SK-N-SH (cell line): ENCODE data around the gene REX1BD. TPM values are rescaled to one million over a fixed set of nuclear protein-coding genes. Genes with fewer than 3 reads are reported as not detected.
A peak's percentile ranks its signal among the peaks of the same experiment; 100 is the strongest.

Source experiments
- CTCF ChIA-PET: fragments of 300-600, 350-600 bp; formaldehyde crosslinking; extraction: SDS; loops from one replicate; lab custom pipeline; 2021; lab: Yijun Ruan, JAX
- POLR2A ChIA-PET: fragments of 350-600 bp; sonication (Branson Sonifier 250); formaldehyde crosslinking; extraction: SDS; loops from one replicate; lab custom pipeline; 2020; ENCODE audit warnings: antibody characterized with exemption, inconsistent platforms; lab: Yijun Ruan, JAX
- DNase-seq: peaks from one replicate; pipeline ENCODE4 v3.0.0; 2012
- H2AFZ ChIP-seq: fragments of 200-600 bp; sonication (generic); 2 replicates; pipeline ENCODE4 v1.8.1; 2016; ENCODE audit warnings: antibody characterized with exemption, mild to moderate bottlenecking, low read depth
- H3F3A ChIP-seq: fragments of 200-600 bp; sonication (generic); replicated peaks from 2 replicates; pipeline ENCODE3; 2016; ENCODE audit warnings: antibody characterized with exemption, mild to moderate bottlenecking; ENCODE audit not compliant: insufficient read depth
- H3K27ac ChIP-seq, 2 experiments: fragments of 200-500 bp in 1 of 2; fragments of 200-600 bp in 1 of 2; sonication (Bioruptor generic) in 1 of 2; sonication (generic), shearing (Covaris generic) in 1 of 2; 2 replicates each; pipeline versions ENCODE4 v1.5.1 to v1.6.1; 2014 to 2016; ENCODE audit warnings: low read depth in 2 of 2, inconsistent platforms in 1 of 2, low read length in 1 of 2, mild to moderate bottlenecking in 1 of 2, mixed read lengths in 1 of 2
- H3K27me3 ChIP-seq: fragments of 200-600 bp; sonication (generic), shearing (Covaris generic); 2 replicates; pipeline ENCODE4 v1.6.1; 2016; ENCODE audit warnings: mixed run types; ENCODE audit not compliant: insufficient read depth
- H3K36me3 ChIP-seq, 2 experiments: fragments of 200-500 bp in 1 of 2; fragments of 200-600 bp in 1 of 2; sonication (Bioruptor generic) in 1 of 2; sonication (generic) in 1 of 2; replicated peaks in 1 of 2; 2 replicates each; pipeline versions ENCODE3 to v1.5.1; 2014 to 2016; ENCODE audit warnings: low read length in 1 of 2, mild to moderate bottlenecking in 1 of 2; ENCODE audit not compliant: insufficient read depth in 2 of 2, control insufficient read depth in 1 of 2
- H3K4me1 ChIP-seq, 2 experiments: fragments of 200-500 bp in 1 of 2; fragments of 200-600 bp in 1 of 2; sonication (Bioruptor generic) in 1 of 2; sonication (generic), shearing (Covaris generic) in 1 of 2; 2 replicates each; pipeline versions ENCODE4 v1.5.1 to v1.6.1; 2014 to 2016; ENCODE audit warnings: low read depth in 1 of 2, low read length in 1 of 2, mixed run types in 1 of 2; ENCODE audit not compliant: insufficient read depth in 2 of 2, control insufficient read depth in 1 of 2
- H3K4me2 ChIP-seq: fragments of 200-600 bp; sonication (generic), shearing (Covaris generic); 2 replicates; pipeline ENCODE4 v1.6.1; 2017; ENCODE audit warnings: mixed run types
- H3K4me3 ChIP-seq, 2 experiments: fragments of 200-500 bp in 1 of 2; fragments of 200-600 bp in 1 of 2; sonication (Bioruptor generic) in 1 of 2; sonication (generic), shearing (Covaris generic) in 1 of 2; 2 replicates each; pipeline versions ENCODE4 v1.5.1 to v1.8.1; 2014 to 2016; ENCODE audit warnings: low read depth in 2 of 2, inconsistent platforms in 1 of 2, low read length in 1 of 2, mild to moderate bottlenecking in 1 of 2, mixed read lengths in 1 of 2, moderate library complexity in 1 of 2
- H3K79me2 ChIP-seq: fragments of 200-600 bp; sonication (generic); 2 replicates; pipeline ENCODE4 v1.8.1; 2017; ENCODE audit warnings: mild to moderate bottlenecking; ENCODE audit not compliant: insufficient read depth
- H3K9ac ChIP-seq: fragments of 200-600 bp; sonication (generic); 2 replicates; pipeline ENCODE4 v1.6.1; 2017; ENCODE audit warnings: mixed run types
- H3K9me2 ChIP-seq: fragments of 200-600 bp; sonication (generic); 2 replicates; pipeline ENCODE4 v1.6.1; 2017; ENCODE audit warnings: mixed run types
- H3K9me3 ChIP-seq: fragments of 200-600 bp; sonication (generic); 2 replicates; pipeline ENCODE4 v1.6.1; 2017; ENCODE audit warnings: mixed run types, mild to moderate bottlenecking, moderate library complexity
- H4K20me1 ChIP-seq: fragments of 200-600 bp; sonication (generic); 2 replicates; pipeline ENCODE4 v1.6.1; 2017; ENCODE audit warnings: mild to moderate bottlenecking, mixed run types; ENCODE audit not compliant: insufficient read depth
- CHD2 ChIP-seq: fragments of 150-350 bp; IDR thresholded peaks from 2 replicates; pipeline ENCODE4 v1.6.1; 2018; ENCODE audit warnings: low read length; ENCODE audit not compliant: partially characterized antibody
- MEF2A ChIP-seq: IDR thresholded peaks from 2 replicates; pipeline ENCODE4 v1.4.0; 2012; ENCODE audit warnings: low read depth, borderline replicate concordance
- NFIC ChIP-seq: IDR thresholded peaks from 2 replicates; pipeline ENCODE4 v1.4.0; 2012; ENCODE audit warnings: borderline replicate concordance
- RAD21 ChIP-seq: IDR thresholded peaks from 2 replicates; pipeline ENCODE4 v1.6.1; 2012; ENCODE audit warnings: mild to moderate bottlenecking, low read length
- RXRA ChIP-seq: IDR thresholded peaks from 2 replicates; pipeline ENCODE4 v1.4.0; 2012; ENCODE audit warnings: low read depth, mild to moderate bottlenecking, borderline replicate concordance
- SIN3A ChIP-seq: IDR thresholded peaks from 2 replicates; pipeline ENCODE4 v1.6.1; 2012; ENCODE audit warnings: low read depth, mild to moderate bottlenecking, low read length, moderate library complexity, borderline replicate concordance
- TAF1 ChIP-seq: IDR thresholded peaks from 2 replicates; pipeline ENCODE4 v1.6.1; 2012; ENCODE audit warnings: low read depth, mild to moderate bottlenecking, low read length, moderate library complexity, borderline replicate concordance
- WGBS: methylation state at CpG from one replicate; pipeline ENCODE4 v1.1.6; 2017; ENCODE audit warnings: low lambda C conversion rate; 5-methylcytosine and 5-hydroxymethylcytosine counted together
- polyA plus RNA-seq, 3 experiments: library from polyadenylated mRNA; depleted of rRNA; stranded (reverse); fragments of >200 nt; gene quantifications; 2 replicates each; pipeline ENCODE4 v1.2.3, GENCODE V29; 2012

REX1BD gene
- polyA plus RNA-seq, 1 of the 3 experiments (the other 2 are of a cell fraction): 159 TPM

DNA sequence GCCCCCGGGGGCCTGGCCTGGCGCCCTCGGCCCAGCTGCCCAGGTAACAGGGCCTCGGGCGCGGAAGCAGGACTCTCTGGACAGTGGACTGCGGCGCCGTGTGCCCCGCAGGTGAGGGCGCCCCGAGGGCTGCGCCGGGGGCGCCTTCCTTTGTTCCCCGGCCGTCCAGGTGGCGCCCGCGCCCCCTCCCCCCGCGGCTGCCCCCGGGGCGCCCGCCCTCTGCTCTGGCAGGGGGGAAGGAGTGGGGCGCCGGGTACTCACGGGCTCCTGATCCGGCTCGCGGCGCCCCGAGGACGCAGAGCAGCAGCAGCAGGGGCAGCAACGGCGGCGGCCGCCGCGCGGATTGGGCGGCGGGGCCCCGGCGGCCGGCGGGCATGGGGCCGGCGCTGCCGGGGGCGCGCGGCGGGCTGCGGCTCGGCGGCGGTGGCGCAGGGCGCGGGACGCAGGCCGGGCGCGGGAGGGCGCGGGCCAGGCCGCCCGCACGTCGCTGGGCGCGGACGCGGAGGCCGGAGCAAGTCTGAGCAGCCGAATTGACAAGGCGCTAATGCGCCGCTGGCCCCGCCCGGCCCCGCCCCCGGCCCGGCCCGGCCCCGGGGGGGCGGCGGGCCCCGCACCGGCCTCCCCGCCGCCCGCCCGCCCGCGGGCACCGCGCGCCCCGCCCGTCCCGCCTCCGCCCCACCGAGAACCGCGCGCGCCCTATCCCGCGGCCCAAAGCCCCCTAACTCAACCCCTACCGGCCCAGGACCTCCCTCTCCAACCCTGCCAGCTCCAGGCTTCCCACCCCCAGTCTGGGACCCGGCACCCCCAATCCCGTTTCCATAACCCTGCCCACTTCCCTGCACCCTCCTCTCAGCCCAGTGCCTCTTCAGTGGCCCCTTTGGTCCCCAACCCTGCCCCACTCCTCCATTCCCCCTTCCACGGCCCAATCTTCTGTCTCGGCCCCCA is 18.0 kb downstream of the REX1BD start, which contains the start of gene CRLF1 (continued):
- TF ChIP-seq SIN3A: no peak
- TF ChIP-seq NFIC: no peak
- no peak for TF ChIP-seq RAD21

DNA sequence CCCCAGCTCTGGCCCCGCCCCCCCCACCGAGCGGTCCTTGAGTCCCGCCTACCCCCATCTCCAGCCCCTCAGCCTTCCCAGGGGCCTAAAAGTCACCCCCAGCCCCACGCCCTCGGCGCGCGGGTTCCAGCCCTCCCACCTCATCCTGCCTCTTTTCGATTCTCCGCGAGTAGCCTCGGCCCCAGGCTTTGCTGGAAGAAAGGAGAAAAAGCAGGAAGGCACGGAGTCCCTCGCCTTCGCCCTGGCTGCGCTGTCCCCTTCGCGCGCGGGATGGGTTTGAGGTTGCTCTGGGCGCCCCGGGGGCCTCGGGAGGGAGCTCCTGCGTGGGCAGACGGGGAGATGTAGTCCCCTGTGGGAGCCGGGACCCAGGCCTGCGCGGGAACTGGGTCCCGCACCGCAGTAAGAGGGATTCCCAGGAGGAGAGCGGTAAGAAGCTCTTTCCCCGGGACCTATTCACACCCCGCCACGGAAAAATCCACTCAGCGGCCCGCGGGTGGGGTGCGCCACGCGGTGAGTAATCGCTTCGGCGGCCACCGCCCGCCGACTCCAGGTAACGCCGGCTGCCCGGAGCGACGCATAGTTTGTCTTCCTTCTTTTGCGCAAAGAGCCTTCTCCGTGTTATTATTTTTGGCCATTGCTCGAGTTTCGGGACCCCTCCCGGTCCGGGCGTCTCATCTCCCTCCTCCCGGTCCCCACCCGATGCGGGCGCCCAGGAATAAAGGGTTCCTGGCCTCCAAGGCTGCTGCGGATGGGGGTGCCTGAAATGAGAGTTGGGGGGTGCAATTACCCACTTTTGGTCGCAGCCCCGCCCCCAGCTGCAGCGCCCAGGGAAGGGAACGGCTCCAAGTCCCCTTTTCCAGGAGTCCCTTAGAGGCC is 18.9 kb downstream of the REX1BD start:
- CTCF ChIA-PET: interaction anchor here (1.0 to 1.8 kb wide), 4 partner anchors 13 to 239 kb away, joined by 3 to 6 read pairs (median 4); no protein-coding TSS in a partner anchor
- Histone ChIP-seq H3K9me2 (no peaks in the 10 kb centered on the region), H4K20me1 (no peaks in the 10 kb centered on the region), H3K4me2 (peak overlapping the region; percentile 66; the same call in 1 of the 2 replicates), H2AFZ (no peak overlapping the region), H3K9me3 (no peaks in the 10 kb centered on the region), H3K79me2 (no peaks in the 10 kb centered on the region), H3K4me3 (peak overlapping the region in 1 of 2 experiments; percentile 35; a peak in 2 of 4 replicates), H3F3A (peaks cover 27% of the 10 kb centered on the region), H3K4me1 (peaks cover 14 to 15% of the 10 kb centered on the region in 2 experiments; a peak in 2 of 4 replicates), H3K36me3 (no peaks in the 10 kb centered on the region), H3K27me3 (peaks cover 69% of the 10 kb centered on the region), H3K9ac (no peak overlapping the region), H3K27ac (no peak overlapping the region)
- DNase-seq: peak; percentile 32
- POLR2A ChIA-PET: no interaction called here
- TF ChIP-seq MEF2A: no peak
- no peak for TF ChIP-seq CHD2
- no peak for TF ChIP-seq TAF1
- WGBS: 3% methylated on average over 39 of the region's 68 CpGs

DNA sequence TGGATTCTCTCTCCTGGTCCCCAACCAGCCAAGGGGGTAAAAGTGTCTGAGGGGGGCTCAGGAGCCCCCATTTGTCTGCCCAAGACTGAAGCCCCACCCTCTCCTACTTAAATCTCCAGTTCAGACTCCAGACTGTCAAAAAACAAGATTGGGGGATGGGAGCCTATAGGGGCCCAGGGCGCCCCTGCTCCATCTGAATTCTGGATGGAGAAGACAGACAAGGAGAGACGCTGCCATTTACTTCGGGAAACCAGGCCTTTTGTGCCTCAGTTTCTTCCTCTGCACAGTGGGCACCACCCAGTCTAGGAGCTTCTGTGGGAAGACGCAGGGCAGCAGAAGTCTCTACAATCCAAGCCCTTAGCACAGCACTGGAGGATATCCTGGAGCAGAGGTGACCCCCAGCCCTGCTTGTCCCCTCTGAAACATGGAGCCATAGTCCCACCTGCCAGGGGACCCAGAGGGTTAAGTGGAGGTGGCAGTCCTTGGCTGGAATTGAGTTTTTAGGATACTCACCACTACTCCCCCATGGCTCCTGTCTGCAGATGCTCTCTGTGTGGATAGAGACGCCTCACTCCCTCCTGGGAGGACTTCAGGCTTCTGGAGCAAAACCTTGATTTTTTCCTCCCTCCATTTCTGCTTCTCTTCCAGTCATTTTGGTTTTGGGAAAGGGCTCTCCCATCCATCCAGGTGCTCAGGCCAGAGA is 19.7 kb downstream of the REX1BD start:
- Histone ChIP-seq H2AFZ (no peak overlapping the region), H4K20me1 (no peaks in the 10 kb centered on the region), H3K9me2 (no peaks in the 10 kb centered on the region), H3K27ac (no peak overlapping the region), H3K4me3 (no peak overlapping the region), H3K9me3 (no peaks in the 10 kb centered on the region), H3K36me3 (no peaks in the 10 kb centered on the region), H3K4me2 (peak overlapping the region; percentile 66; the same call in 1 of the 2 replicates), H3F3A (peaks cover 20% of the 10 kb centered on the region), H3K79me2 (no peaks in the 10 kb centered on the region), H3K4me1 (peaks cover 15 to 17% of the 10 kb centered on the region in 2 experiments; a peak in 2 of 4 replicates), H3K9ac (no peak overlapping the region), H3K27me3 (peaks cover 70% of the 10 kb centered on the region)
- TF ChIP-seq RAD21 (no peak), RXRA (no peak)
- WGBS: 61% methylated on average over 5 of the region's 5 CpGs
- ChIA-PET POLR2A (no interaction called here), CTCF (interaction anchor here (1.0 to 1.4 kb wide), 3 partner anchors 18 to 239 kb away, joined by 3 to 4 read pairs (median 4); no protein-coding TSS in a partner anchor)
- DNase-seq: peak; percentile 29
